Mononuclear cell (primary cell): ENCODE results near the gene PIK3IP1. TPM values are rescaled to one million over a fixed set of nuclear protein-coding genes. Genes with fewer than 3 reads are reported as not detected.
"Not testable (repeated sequence)": the region's sequence is repeated elsewhere in the genome, so short reads cannot be mapped to it uniquely, and the experiment has no call there.

Experiments used
- H3K27me3 ChIP-seq: 2 replicates; pipeline ENCODE4 v1.6.0; 2011; ENCODE audit warnings: low read length, control low read depth; ENCODE audit not compliant: insufficient read depth
- H3K4me1 ChIP-seq: 2 replicates; pipeline ENCODE4 v1.5.1; 2011; ENCODE audit warnings: mild to moderate bottlenecking, low read length, control low read depth; ENCODE audit not compliant: insufficient read depth
- H3K4me3 ChIP-seq: 2 replicates; pipeline ENCODE4 v1.5.1; 2011; ENCODE audit warnings: mild to moderate bottlenecking, low read length, moderate library complexity
- H3K9me3 ChIP-seq: 2 replicates; pipeline ENCODE4 v1.5.1; 2011; ENCODE audit warnings: low read depth, mild to moderate bottlenecking, control low read depth, low read length
- total RNA-seq: library from RNA; depleted of rRNA; stranded (reverse); fragments of >200 nt; gene quantifications from one replicate; pipeline ENCODE4 v1.2.3, GENCODE V29; 2012

The PIK3IP1 gene
- total RNA-seq, 1 donor, result 608 TPM

DNA sequence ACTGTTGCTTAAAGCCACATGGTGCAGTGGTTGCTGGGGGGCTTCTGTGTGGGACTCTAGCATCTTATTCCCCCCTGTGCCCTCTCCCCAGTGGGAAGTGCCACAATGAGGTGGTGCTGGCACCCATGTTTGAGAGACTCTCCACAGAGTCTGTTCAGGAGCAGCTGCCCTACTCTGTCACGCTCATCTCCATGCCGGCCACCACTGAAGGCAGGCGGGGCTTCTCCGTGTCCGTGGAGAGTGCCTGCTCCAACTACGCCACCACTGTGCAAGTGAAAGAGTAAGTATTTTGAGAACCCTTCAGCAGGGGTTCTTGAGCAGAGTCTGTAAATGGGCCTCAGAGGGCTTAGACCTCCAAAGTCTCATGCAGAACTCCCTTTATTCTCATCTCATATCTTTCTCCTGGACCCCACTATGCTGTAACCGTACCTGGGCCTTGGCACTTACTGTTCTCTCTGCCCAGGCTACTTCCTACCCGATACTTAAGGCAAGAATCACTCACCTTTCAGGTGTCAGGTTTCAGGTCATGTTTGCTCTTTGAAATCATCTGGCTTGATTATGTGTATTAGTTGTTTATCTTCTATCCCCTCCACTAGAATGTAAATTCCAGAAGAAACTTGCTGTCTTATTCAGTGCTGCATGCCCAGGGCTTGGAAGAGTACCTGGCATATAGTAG is 32.4 kb downstream of the PIK3IP1 start:
- Histone ChIP-seq H3K4me3 (no peak overlapping the region), H3K27me3 (no peaks in the 10 kb centered on the region), H3K4me1 (no peaks in the 10 kb centered on the region), H3K9me3 (no peaks in the 10 kb centered on the region)

DNA sequence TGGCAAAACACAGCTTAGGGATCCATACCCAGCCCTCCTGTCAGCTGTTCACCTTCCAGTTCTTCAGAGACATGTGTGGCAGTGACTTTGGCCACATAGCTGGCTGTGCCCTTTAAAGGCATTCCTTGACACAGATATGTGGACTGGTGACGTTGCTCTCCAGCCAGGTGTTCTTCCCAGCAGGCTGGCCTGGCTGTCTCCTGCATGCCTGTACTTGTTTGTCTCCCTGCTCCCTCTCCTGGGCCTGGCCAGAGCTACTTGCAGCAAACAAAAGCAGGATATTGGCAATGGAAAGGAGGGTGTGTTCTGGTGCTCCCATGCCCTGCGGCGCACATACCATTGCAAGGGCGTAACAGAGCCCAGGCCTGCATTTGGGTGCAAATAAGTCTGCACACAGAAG is 38.3 kb downstream of the PIK3IP1 start:
- no peaks in the 10 kb centered on the region for H3K4me1 ChIP-seq
- H3K27me3 ChIP-seq, result no peaks in the 10 kb centered on the region
- no peak overlapping the region for H3K4me3 ChIP-seq
- no peaks in the 10 kb centered on the region for H3K9me3 ChIP-seq

GRCh38 chr22:31250740-31251600 is 41.3 kb downstream of the PIK3IP1 start:
- peaks cover 15% of the 10 kb centered on the region for H3K4me1 ChIP-seq

GRCh38 chr22:31248965-31249958 is 43.0 kb downstream of the PIK3IP1 start:
- H3K4me1 ChIP-seq, result peaks cover 15% of the 10 kb centered on the region
- H3K4me3 ChIP-seq, result no peak overlapping the region
- no peaks in the 10 kb centered on the region for H3K9me3 ChIP-seq
- no peaks in the 10 kb centered on the region for H3K27me3 ChIP-seq

More at GRCh38 chr22:31250740-31251600, 41.3 kb downstream of the PIK3IP1 start:
- Histone ChIP-seq H3K4me3 (no peak overlapping the region), H3K27me3 (no peaks in the 10 kb centered on the region), H3K9me3 (no peaks in the 10 kb centered on the region)

GRCh38 chr22:31248138-31248745 is 44.0 kb downstream of the PIK3IP1 start:
- Histone ChIP-seq H3K27me3 (no peaks in the 10 kb centered on the region), H3K4me1 (peaks cover 15% of the 10 kb centered on the region), H3K4me3 (no peak overlapping the region), H3K9me3 (no peaks in the 10 kb centered on the region)

- Histone ChIP-seq H3K4me3 (no peak overlapping the region), H3K4me1 (peaks cover 15% of the 10 kb centered on the region)
These were observed 44.6 kb downstream of the PIK3IP1 start for GRCh38 chr22:31247726-31248125.

GRCh38 chr22:31246687-31247086 is 45.6 kb downstream of the PIK3IP1 start:
- peaks cover 15% of the 10 kb centered on the region for H3K4me1 ChIP-seq
- no peaks in the 10 kb centered on the region for H3K9me3 ChIP-seq
- no peaks in the 10 kb centered on the region for H3K27me3 ChIP-seq
- H3K4me3 ChIP-seq, result no peak overlapping the region

More at GRCh38 chr22:31247726-31248125, 44.6 kb downstream of the PIK3IP1 start:
- Histone ChIP-seq H3K9me3 (no peaks in the 10 kb centered on the region), H3K27me3 (no peaks in the 10 kb centered on the region)

- not testable (repeated sequence) for H3K27me3 ChIP-seq, H3K9me3 ChIP-seq, H3K4me3 ChIP-seq
- peaks cover 15% of the 10 kb centered on the region for H3K4me1 ChIP-seq
These were observed 46.3 kb downstream of the PIK3IP1 start for GRCh38 chr22:31245998-31246397.

DNA sequence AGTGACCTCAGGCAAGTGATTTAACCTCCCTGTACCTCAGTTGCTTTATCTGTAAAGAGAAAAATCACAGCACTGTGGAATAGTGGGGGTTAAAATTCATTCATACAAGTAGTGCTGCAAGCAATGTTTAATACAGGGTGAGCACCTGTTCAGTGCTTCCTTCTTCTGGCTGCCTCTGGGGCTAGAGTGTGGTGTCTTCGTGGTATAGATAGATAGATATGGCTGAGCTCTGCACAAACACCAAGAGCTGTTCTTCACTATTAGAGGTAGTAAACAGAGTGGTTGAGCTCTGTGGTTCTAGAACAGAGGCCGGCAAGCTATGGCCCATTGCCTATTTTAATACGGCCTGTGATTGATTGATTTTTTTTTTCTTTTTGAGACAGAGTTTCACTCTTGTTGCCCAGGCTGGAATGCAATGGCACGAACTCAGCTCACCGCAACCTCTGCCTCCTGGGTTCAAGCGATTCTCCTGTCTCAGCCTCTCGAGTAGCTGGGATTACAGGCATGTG is 47.3 kb downstream of the PIK3IP1 start:
- Histone ChIP-seq H3K27me3 (no peaks in the 10 kb centered on the region), H3K4me3 (no peak overlapping the region), H3K9me3 (no peaks in the 10 kb centered on the region), H3K4me1 (peaks cover 15% of the 10 kb centered on the region)

- Histone ChIP-seq H3K27me3 (no peaks in the 10 kb centered on the region), H3K4me1 (peaks cover 15% of the 10 kb centered on the region), H3K4me3 (no peak overlapping the region), H3K9me3 (no peaks in the 10 kb centered on the region)
These were observed 48.0 kb downstream of the PIK3IP1 start for GRCh38 chr22:31244046-31244942.

- Histone ChIP-seq H3K4me3 (no peak overlapping the region), H3K27me3 (no peaks in the 10 kb centered on the region), H3K9me3 (no peaks in the 10 kb centered on the region), H3K4me1 (peaks cover 14% of the 10 kb centered on the region)
These were observed 48.8 kb downstream of the PIK3IP1 start for GRCh38 chr22:31243339-31244045.

DNA sequence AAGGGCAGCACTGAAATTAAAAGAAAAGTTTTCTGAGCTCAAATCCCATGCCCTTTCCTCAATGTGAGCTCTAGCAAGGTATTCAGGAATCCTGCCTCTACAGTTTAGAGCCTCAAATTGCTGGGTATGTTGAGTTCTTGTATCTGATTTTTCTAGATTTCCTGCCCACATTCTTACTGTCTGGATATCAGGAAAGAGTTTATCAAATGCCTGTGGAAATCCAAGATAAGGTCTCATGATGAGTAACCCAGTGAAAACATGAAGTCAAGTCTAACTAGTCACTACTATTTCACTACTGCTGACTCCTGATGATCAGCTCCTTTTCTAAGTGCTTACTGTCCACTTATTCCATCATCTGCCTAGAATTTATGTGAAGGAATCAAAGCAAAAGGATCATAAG is 50.4 kb downstream of the PIK3IP1 start:
- Histone ChIP-seq H3K4me1 (peaks cover 6% of the 10 kb centered on the region), H3K4me3 (no peak overlapping the region), H3K27me3 (no peaks in the 10 kb centered on the region), H3K9me3 (no peaks in the 10 kb centered on the region)

DNA sequence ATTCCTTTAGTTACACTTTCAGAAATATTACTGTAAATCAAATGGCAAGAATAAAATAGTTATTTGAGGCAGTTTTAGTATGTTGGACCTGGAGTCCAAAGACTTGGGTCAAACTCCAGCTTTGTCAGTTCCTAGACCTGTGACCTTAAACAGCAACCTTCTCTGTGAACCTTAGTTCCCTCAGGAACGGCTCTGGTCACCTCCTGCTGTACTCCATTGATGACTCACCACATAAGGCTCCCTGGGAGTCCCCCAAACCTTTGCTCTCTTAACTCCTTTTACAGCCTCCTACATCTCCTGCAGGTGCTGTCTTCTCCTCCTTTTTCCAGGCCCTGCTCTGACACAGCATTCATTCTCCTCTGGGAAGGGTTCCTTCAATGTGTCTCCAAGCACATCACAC is 51.1 kb downstream of the PIK3IP1 start:
- Histone ChIP-seq H3K27me3 (no peaks in the 10 kb centered on the region), H3K9me3 (no peaks in the 10 kb centered on the region), H3K4me1 (peaks cover 6% of the 10 kb centered on the region), H3K4me3 (no peak overlapping the region)
